Body of pancreas (tissue), 4 donors: ENCODE data around the gene DTYMK. TPM values are rescaled to one million over a fixed set of nuclear protein-coding genes. Genes with fewer than 3 reads are reported as not detected.

Experiments
- ATAC-seq: fragments of 150-250 bp; one replicate; pipeline ENCODE4 v1.9.1; 2016
- DNase-seq, 4 donors: peaks; one replicate each; pipeline ENCODE4 v3.0.0-alpha.2; 2019
- H3K27ac ChIP-seq, 4 donors: fragments of 200-600 bp; sonication (generic); 1 replicate in 3 of 4; 2 replicates in 1 of 4; pipeline versions ENCODE4 v1.5.1 to v1.6.1; 2016 to 2019; ENCODE audit warnings: mild to moderate bottlenecking in 1 of 4, mixed read lengths in 1 of 4, moderate library complexity in 1 of 4
- H3K27me3 ChIP-seq, 2 donors: fragments of 200-600 bp; sonication (generic); one replicate each; pipeline ENCODE4 v1.6.0; 2016; ENCODE audit warnings: mild to moderate bottlenecking in 1 of 2
- H3K36me3 ChIP-seq, 2 donors: fragments of 200-600 bp; sonication (generic); replicated peaks in 1 of 2; 2 replicates each; pipeline ENCODE4 v1.5.1; 2016; ENCODE audit warnings: low read depth in 2 of 2; ENCODE audit not compliant: insufficient read depth in 1 of 2
- H3K4me1 ChIP-seq: fragments of 200-600 bp; sonication (generic); one replicate; pipeline ENCODE4 v1.6.0; 2016
- H3K4me3 ChIP-seq, 2 donors: fragments of 200-600 bp; sonication (generic); 1 replicate in 1 of 2; 2 replicates in 1 of 2; pipeline ENCODE4 v1.5.1; 2016 to 2019
- H3K9me3 ChIP-seq, 3 donors: fragments of 200-600 bp; sonication (generic); 1 replicate in 2 of 3; 2 replicates in 1 of 3; pipeline ENCODE4 v1.5.1; 2016
- POLR2A ChIP-seq, 3 donors: fragments of 450-650 bp; IDR thresholded peaks; one replicate each; pipeline ENCODE4 v1.6.1; 2016; ENCODE audit warnings: antibody characterized with exemption in 3 of 3, mild to moderate bottlenecking in 2 of 3
- WGBS, 2 donors: methylation state at CpG; one replicate each; pipeline ENCODE4 v1.1.5; 2017; 5-methylcytosine and 5-hydroxymethylcytosine counted together
- intact Hi-C: fragments of 100-400 bp; cut with DNase I; formaldehyde crosslinking; loops from one replicate; pipeline ENCODE4 v1.15.1; 2023
- total RNA-seq, 2 donors: library from RNA; depleted of rRNA; stranded (reverse); fragments of >200 nt; gene quantifications; one replicate each; pipeline ENCODE4 v1.1.0, GENCODE V29; 2016
- TF ChIP-seq, protein P1 (sequence below), 7 experiments: fragments of 450-650 bp in 4 of 7; fragments of 200-600 bp in 3 of 7; sonication (generic) in 3 of 7; IDR thresholded peaks; one replicate each; pipeline ENCODE4 v1.5.1; 2016 to 2019; ENCODE audit warnings: antibody characterized with exemption in 7 of 7

DTYMK gene
- total RNA-seq, 2 donors from 2014 or later, result 5.7 to 12.5 TPM

DNA sequence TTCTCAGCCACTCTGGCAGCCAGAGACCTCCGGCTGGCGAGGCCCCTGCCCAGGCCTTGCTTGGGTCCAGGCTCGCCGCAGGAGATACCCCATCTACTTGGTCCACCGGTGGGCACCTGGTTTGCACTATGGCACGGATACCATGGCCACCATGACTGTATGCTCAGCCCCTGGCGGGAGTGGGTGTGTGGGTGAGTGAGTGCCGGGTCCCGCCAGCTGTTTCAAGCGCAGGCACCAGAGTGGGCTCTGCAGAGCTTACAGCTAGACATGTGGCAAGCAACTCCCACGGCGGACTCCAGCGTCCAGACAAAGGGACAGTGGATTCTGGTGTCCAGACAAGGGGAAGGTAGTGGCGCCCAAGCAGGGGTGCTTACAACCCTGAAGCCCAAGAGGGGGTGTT is 47.7 kb downstream of the DTYMK start:
- H3K27me3 ChIP-seq, result no peaks in the 10 kb centered on the region
- H3K9me3 ChIP-seq, result no peaks in the 10 kb centered on the region
- intact Hi-C loops, result no loop called here
- H3K4me1 ChIP-seq, result peaks cover 34% of the 10 kb centered on the region
- no peak for DNase-seq
- TF ChIP-seq, protein P1, sequence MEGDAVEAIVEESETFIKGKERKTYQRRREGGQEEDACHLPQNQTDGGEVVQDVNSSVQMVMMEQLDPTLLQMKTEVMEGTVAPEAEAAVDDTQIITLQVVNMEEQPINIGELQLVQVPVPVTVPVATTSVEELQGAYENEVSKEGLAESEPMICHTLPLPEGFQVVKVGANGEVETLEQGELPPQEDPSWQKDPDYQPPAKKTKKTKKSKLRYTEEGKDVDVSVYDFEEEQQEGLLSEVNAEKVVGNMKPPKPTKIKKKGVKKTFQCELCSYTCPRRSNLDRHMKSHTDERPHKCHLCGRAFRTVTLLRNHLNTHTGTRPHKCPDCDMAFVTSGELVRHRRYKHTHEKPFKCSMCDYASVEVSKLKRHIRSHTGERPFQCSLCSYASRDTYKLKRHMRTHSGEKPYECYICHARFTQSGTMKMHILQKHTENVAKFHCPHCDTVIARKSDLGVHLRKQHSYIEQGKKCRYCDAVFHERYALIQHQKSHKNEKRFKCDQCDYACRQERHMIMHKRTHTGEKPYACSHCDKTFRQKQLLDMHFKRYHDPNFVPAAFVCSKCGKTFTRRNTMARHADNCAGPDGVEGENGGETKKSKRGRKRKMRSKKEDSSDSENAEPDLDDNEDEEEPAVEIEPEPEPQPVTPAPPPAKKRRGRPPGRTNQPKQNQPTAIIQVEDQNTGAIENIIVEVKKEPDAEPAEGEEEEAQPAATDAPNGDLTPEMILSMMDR (IDR thresholded peaks at IDR 0.05), result no peak
- no peak for TF ChIP-seq POLR2A (IDR thresholded peaks at IDR 0.05)
- H3K27ac ChIP-seq, result no peak overlapping the region
- WGBS, 2 donors, result 94 to 96% methylated on average over 6 to 14 of the region's 14 CpGs
- H3K36me3 ChIP-seq, result no peaks in the 10 kb centered on the region
- ATAC-seq, result no peak
- H3K4me3 ChIP-seq, result no peak overlapping the region

DNA sequence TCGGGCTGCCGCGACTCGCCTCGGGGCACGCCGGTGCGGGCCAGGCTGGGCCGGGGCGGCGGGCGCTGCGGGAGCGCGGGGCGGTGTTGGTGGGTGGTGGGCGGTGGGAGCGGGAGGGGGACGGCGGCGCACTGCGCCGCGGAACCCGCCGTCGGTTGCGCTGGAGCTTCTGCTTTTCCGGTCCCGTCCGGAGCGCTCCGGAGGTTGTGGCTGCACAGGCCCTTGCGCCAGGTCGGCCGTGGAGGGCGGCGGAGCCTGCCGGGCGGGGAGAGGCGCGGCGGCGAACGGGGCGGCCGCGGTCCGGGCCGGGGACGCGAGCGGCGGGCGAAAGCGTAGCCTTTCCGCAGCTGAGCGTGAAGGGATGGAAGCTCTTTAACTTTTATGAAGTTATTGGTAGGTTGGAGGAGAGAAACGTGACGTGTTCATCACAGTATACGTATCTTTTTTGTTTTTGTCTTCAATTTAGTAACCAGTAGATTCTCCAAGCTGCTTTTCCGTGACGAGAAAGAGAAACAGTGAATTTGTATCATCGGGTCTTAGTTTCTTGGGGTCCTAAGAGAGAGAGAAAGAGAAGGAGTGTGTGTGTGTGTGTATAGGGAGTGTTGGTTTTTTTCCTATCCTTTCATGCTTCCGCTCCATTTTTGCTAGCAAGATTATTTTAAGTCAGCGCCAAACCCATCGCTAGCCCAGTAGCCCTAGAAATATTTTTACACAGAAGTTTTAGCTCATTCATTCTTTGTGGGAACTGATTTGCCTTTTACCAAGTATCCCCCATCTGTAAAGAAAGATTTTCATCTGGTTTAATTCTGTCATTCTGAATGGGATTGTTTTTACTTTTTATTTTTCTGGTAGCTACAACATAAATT is 48.6 kb downstream of the DTYMK start:
- intact Hi-C loops, result no loop called here
- H3K27ac ChIP-seq, result peak overlapping the region in 3 of 4 donors; percentile 94 to 99 (median 99)
- 0 to 1% methylated on average over 22 to 66 of the region's 67 CpGs for WGBS, 2 donors
- H3K4me1 ChIP-seq, result peaks cover 34% of the 10 kb centered on the region
- no peaks in the 10 kb centered on the region for H3K9me3 ChIP-seq
- H3K27me3 ChIP-seq, result no peaks in the 10 kb centered on the region
- TF ChIP-seq, protein P1 (IDR thresholded peaks at IDR 0.05), result no peak
- TF ChIP-seq POLR2A (IDR thresholded peaks at IDR 0.05), result no peak
- peaks cover 0 to 3% of the 10 kb centered on the region in 2 donors for H3K36me3 ChIP-seq
- H3K4me3 ChIP-seq, result peak overlapping the region; percentile 75 to 78
- ATAC-seq (peak; percentile 2), DNase-seq (peak in 1 of 4 donors; percentile 26)

DNA sequence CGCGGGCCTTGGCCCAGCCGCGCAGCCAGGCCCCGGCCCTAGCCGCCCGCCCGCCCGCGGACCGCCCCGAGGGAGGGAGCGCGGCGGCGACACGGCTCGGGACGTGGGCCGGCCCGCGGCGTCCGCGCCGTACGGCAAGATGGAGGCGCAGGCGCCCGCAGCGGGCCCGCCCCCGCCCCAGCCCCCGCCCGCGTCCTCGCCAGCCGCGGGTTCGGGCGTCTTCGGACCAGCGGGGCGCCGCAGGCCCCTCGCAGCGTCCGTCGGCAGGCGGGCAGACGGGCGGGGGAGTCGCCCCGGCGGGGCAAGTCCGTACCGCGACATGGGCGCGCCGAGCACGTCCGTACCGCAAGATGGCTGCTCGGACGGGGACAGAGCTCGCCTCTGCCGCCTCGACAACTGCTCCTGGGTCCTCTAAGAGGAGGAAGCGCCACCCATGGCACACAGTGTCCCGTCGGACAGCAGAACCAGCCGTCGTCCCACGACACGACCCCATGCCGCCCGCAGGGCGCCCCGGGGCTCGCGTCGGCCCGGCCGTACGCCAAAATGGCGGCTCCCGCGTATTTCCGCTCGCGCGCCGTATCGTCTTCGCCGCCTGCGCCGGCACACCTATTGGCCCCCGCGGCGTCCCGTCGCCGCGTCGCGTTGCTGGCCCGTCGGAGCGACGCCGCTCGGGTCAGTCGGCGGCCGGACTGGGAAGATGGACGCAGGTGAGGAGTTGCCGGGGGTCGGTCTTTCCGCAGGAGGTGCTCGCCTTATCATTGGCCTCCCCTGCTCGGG is 49.4 kb downstream of the DTYMK start, which contains the start of the genes ATG4B and THAP4:
TSS of gene ATG4B (plus strand) at position 676 of the 777 bp plus-strand sequence. CDS start at position 698, 22 bp downstream.
TSS of gene THAP4 (minus strand) at position 141 of the 777 bp plus-strand sequence. CDS start 141 bp downstream, outside the sequence.
- H3K9me3 ChIP-seq, result no peaks in the 10 kb centered on the region
- no peaks in the 10 kb centered on the region for H3K27me3 ChIP-seq
- H3K4me1 ChIP-seq, result peaks cover 34% of the 10 kb centered on the region
- intact Hi-C loops, result no loop called here
- H3K4me3 ChIP-seq, result peak within 1 kb of the TSS; percentile 78 to 90
- ATAC-seq, result peak; percentile 86
- peak; percentile 82 to 90 (median 84) for DNase-seq
- peak within 1 kb of the TSS; percentile 94 to 99 (median 98) for H3K27ac ChIP-seq
- peak; percentile 40 to 71 (median 60) for TF ChIP-seq POLR2A (IDR thresholded peaks at IDR 0.05)
- TF ChIP-seq, protein P1 (IDR thresholded peaks at IDR 0.05), result no peak
- peaks cover 0 to 8% of the 10 kb centered on the region in 2 donors for H3K36me3 ChIP-seq
- 0% methylated on average over 93 of the region's 123 CpGs; no CpG with 5 or more reads in 1 of the 2 donors for WGBS, 2 donors

DNA sequence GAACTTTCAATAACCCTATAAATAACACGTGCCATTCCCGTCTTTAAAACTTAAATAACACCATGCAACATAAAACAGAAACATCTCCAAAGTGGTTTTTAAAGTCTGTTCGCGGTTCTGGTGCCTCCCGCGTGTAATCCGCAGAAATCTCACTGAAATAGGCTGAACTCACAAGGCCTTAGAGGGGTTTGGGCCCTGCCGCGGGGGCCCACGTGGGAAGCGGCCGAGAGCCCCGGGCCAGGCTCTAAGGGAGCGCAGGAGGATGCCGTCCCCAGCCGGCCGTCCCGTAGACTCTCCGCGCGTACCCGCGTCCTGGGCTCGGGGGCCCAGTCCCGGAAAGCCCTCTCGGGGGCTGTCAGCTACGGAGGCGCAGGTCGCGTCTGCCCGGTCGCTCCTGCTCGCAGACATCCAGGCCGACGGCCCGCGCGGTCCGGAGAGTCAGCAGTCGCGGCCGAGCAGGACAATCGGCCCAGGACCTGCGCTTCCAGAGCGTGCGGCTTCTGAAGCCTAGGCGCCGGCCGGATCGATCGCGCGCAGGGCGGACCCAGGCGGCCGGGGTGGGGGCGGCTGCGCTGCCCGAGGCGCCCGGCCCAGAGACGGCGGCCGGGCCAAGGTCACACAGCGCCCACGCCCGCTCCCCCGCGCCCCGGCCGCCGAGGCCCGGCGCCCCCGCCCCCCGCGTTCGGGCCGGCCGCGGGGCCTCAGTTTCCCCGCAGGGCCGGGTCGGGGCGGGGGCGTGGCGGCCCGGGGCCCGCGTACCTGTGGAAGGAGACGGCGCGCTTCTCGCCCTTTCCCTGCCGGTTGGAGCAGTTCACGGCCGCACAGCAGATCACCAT is 50.2 kb downstream of the DTYMK start:
- no peaks in the 10 kb centered on the region for H3K9me3 ChIP-seq
- intact Hi-C loops, result no loop called here
- peak in 2 of 3 donors; percentile 24 to 25 for TF ChIP-seq POLR2A (IDR thresholded peaks at IDR 0.05)
- TF ChIP-seq, protein P1 (IDR thresholded peaks at IDR 0.05), result no peak
- H3K27ac ChIP-seq, result peak overlapping the region; percentile 94 to 99 (median 98)
- WGBS, 2 donors, result 0 to 1% methylated on average over 7 to 64 of the region's 97 CpGs
- peaks cover 0 to 10% of the 10 kb centered on the region in 2 donors for H3K36me3 ChIP-seq
- H3K4me1 ChIP-seq, result peaks cover 34% of the 10 kb centered on the region
- ATAC-seq (peak; percentile 66), DNase-seq (peak; percentile 60 to 69 (median 66))
- H3K27me3 ChIP-seq, result no peaks in the 10 kb centered on the region
- peak overlapping the region; percentile 23 to 90 for H3K4me3 ChIP-seq
